GM19372 (cell line): Measurements from ENCODE around the gene PANK4.
"Not testable (repeated sequence)": the region's sequence is repeated elsewhere in the genome, so short reads cannot be mapped to it uniquely, and the experiment has no call there.

Experiments used
- ATAC-seq: cut with Tn5 transposase; IDR thresholded peaks from one replicate; pipeline ENCODE4 v1.9.1; 2021; ENCODE audit warnings: mild to moderate bottlenecking, low read depth, moderate library complexity; ENCODE audit not compliant: unreplicated experiment

Gene PANK4

GRCh38 chr1:2469103-2469940 lies 57.1 kb downstream of the PANK4 start:
- ATAC-seq, result no peak

- no peak for ATAC-seq
Observed at GRCh38 chr1:2468540-2468939, 57.9 kb downstream of the PANK4 start.

GRCh38 chr1:2468041-2468472 lies 58.3 kb downstream of the PANK4 start:
- ATAC-seq, result no peak

GRCh38 chr1:2466958-2467554 lies 59.3 kb downstream of the PANK4 start:
- no peak for ATAC-seq

- no peak for ATAC-seq
Observed at GRCh38 chr1:2466270-2466665, 60.1 kb downstream of the PANK4 start.

GRCh38 chr1:2465371-2466269 lies 60.8 kb downstream of the PANK4 start:
- no peak for ATAC-seq

- ATAC-seq, result no peak
Observed at GRCh38 chr1:2463396-2463795, 63.0 kb downstream of the PANK4 start.

GRCh38 chr1:2462819-2463218 lies 63.6 kb downstream of the PANK4 start:
- no peak for ATAC-seq

GRCh38 chr1:2460996-2461751 lies 65.2 kb downstream of the PANK4 start:
- ATAC-seq, result no peak

- no peak for ATAC-seq
Observed at GRCh38 chr1:2460203-2460602, 66.2 kb downstream of the PANK4 start.

- ATAC-seq, result no peak
Observed at GRCh38 chr1:2459757-2460156, 66.6 kb downstream of the PANK4 start.

- not testable (repeated sequence) for ATAC-seq
Observed at GRCh38 chr1:2459102-2459753, 67.2 kb downstream of the PANK4 start.

GRCh38 chr1:2458687-2459086 lies 67.7 kb downstream of the PANK4 start:
- no peak for ATAC-seq
